ENCODE measurements around the gene MRPS25.

Gene MRPS25

GRCh38 chr3:15081960-15082664 is 17.0 kb upstream of the MRPS25 start:
- peak; percentile 57 to 63 for DNase-seq

- DNase-seq: no peak
These were observed 14.0 kb upstream of the MRPS25 start for GRCh38 chr3:15079091-15079490.

- no peak for DNase-seq
These were observed 9.4 kb upstream of the MRPS25 start for GRCh38 chr3:15074500-15074899.

GRCh38 chr3:15071699-15072098 is 6.6 kb upstream of the MRPS25 start:
- DNase-seq: no peak

GRCh38 chr3:15069441-15069840 is 4.3 kb upstream of the MRPS25 start:
- no peak for DNase-seq

- DNase-seq: no peak
These were observed 1.4 kb upstream of the MRPS25 start for GRCh38 chr3:15066467-15066866.

GRCh38 chr3:15065550-15066007 is 464 bp upstream of the MRPS25 start:
- no peak for DNase-seq

GRCh38 chr3:15064299-15064834 is 748 bp downstream of the MRPS25 start:
- peak; percentile 16 to 51 for DNase-seq

- DNase-seq: no peak
These were observed 1.3 kb downstream of the MRPS25 start for GRCh38 chr3:15063656-15064286.

GRCh38 chr3:15063238-15063637 is 1.9 kb downstream of the MRPS25 start:
- no peak for DNase-seq

- no peak for DNase-seq
These were observed 5.1 kb downstream of the MRPS25 start for GRCh38 chr3:15060029-15060428.

- no peak for DNase-seq
These were observed 8.3 kb downstream of the MRPS25 start for GRCh38 chr3:15056676-15057404.

- DNase-seq: no peak
These were observed 10.0 kb downstream of the MRPS25 start for GRCh38 chr3:15055019-15055557.

GRCh38 chr3:15053541-15053940 is 11.6 kb downstream of the MRPS25 start:
- no peak for DNase-seq

GRCh38 chr3:15052335-15053242 is 12.5 kb downstream of the MRPS25 start:
- DNase-seq: no peak

- peak; percentile 72 to 73 for DNase-seq
These were observed 13.6 kb downstream of the MRPS25 start for GRCh38 chr3:15051531-15051930.

GRCh38 chr3:15050405-15051092 is 14.6 kb downstream of the MRPS25 start:
- DNase-seq: no peak

- DNase-seq: no peak
These were observed 15.5 kb downstream of the MRPS25 start for GRCh38 chr3:15049584-15049983.

GRCh38 chr3:15045667-15046066 is 19.4 kb downstream of the MRPS25 start:
- DNase-seq: no peak

GRCh38 chr3:15044326-15044725 is 20.8 kb downstream of the MRPS25 start:
- DNase-seq: no peak

GRCh38 chr3:15043408-15044171 is 21.5 kb downstream of the MRPS25 start:
- no peak for DNase-seq

All from AML-193 (cell line).